NCI-H146 treated with DMSO at 0.1 percent for 48 hours (cell line): ENCODE results near the gene EPHA10.
"Not testable (repeated sequence)": the region's sequence is repeated elsewhere in the genome, so short reads cannot be mapped to it uniquely, and the experiment has no call there.

Source experiments
- DNase-seq: peaks from one replicate; lab custom pipeline; 2025; ENCODE audit not compliant: unreplicated experiment; lab: John Stamatoyannopoulos, UW

The EPHA10 gene

GRCh38 chr1:37771440-37771839, 6.5 kb upstream of the EPHA10 start:
- not testable (repeated sequence) for DNase-seq

GRCh38 chr1:37767488-37767887, 2.6 kb upstream of the EPHA10 start:
- DNase-seq, result no peak

DNA sequence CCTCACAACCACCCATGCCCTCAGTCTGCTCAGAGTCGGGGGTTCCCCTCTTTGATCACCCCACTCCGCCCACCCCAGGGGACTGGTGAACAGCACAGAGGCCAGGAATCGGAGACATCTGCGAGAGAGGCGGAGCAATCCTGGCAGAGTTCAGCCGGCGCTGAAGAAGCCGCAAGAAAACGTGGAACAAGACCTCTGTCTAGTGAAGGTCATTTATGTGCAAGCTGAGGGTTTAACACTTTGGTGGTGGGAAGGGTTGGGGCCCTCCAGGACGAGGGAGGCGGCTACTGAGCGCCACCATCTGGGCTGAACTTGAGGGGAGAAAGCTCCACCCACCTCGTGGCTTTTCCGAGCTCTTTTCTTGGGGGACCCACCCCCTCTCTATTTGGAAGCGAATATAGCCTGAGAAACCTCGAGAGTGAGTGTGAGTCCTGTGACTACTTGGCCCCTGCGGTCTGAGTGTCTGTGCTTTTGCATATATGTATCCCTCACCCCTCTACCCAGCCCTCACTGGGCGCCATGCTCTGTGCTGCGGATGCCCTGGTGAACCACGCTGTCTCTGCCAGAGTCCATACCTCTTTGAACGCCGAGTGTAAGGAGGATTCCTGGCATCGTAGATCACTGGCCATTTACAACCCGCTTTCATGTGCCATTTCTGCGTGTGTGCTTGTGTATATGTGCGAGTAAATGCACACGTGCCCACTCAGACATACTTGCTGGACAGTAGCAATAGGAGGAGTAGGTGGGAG, 1.2 kb upstream of the EPHA10 start:
- no peak for DNase-seq

DNA sequence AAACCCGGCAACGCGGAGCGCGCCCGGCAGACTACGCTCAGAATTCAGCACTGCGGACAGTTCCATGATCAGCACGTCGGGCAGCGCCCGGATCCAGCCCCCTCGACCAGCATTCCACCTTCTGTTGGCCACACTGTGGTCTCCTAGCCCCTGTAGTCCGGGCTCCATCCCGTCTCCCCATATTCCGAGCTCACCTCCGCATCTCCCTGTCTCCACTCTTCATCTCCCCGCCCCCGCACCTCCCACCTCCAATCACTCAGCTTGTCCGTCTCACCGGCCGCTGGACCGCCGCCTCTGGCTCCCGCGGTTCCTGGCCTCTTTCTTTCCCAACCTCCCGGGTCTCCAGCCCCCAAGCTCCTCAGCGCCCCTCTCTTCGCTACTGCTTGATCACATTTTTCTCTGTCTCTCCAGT, 500 bp downstream of the EPHA10 start:
- DNase-seq, result peak; percentile 2

- DNase-seq, result no peak
Observed at GRCh38 chr1:37763791-37764413, 1.0 kb downstream of the EPHA10 start.

GRCh38 chr1:37762516-37762915, 2.4 kb downstream of the EPHA10 start:
- no peak for DNase-seq

DNA sequence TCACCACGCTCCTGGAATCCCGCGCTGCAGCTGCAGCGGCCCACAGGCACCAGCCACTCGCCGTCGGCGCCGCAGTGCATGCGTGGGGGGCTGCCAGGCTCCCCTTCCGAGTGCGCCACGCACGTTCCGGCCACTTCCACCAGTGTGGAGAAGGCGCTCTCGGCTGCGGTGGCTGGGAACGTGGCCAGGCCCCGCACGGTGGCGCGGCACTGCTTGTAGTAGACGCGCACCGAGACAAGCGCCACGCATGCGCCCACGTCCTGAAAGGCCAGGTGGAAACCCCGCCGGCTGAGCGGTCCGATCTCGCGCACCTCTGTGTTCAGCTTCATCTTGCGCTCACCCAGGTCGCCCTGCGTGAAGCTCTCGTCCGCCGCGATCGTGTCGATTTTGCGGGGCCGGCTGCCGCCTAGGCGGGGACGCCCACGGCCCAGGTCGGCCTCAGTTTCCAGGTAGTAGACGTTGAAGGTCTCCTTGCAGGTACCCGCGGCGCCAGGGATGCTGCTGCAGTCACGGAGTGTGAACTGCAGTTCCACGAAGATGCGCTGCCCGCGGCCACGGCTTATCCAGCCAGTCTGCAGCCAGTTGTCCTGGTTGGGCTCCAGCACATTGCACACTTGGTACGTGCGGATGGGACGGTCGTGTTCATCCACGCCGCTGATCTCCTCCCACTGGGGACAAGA, 3.4 kb downstream of the EPHA10 start:
- DNase-seq, result no peak

DNA sequence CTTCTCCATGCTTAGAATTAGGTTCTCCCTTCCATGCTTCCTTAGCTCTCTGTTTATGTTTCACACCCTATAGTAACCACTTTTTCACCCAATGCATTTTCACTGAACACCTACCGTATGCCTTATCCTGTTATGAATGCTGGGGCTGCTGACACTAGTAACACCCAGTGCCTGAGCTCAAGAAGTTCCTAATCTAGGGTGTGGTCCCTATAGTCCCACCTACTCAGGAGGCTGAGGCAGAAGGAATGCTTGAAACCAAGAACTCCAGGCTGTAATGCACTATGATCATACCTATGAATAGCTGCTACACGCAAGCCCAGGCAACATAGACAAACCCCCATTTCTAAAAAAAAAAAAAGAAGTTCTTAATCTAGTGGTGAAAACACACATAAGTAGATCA, 5.5 kb downstream of the EPHA10 start:
- DNase-seq, result no peak

GRCh38 chr1:37755951-37756560, 8.9 kb downstream of the EPHA10 start:
- DNase-seq, result no peak

- no peak for DNase-seq
Observed at GRCh38 chr1:37755290-37755689, 9.6 kb downstream of the EPHA10 start.

- no peak for DNase-seq
Observed at GRCh38 chr1:37753473-37754321, 11.2 kb downstream of the EPHA10 start.

DNA sequence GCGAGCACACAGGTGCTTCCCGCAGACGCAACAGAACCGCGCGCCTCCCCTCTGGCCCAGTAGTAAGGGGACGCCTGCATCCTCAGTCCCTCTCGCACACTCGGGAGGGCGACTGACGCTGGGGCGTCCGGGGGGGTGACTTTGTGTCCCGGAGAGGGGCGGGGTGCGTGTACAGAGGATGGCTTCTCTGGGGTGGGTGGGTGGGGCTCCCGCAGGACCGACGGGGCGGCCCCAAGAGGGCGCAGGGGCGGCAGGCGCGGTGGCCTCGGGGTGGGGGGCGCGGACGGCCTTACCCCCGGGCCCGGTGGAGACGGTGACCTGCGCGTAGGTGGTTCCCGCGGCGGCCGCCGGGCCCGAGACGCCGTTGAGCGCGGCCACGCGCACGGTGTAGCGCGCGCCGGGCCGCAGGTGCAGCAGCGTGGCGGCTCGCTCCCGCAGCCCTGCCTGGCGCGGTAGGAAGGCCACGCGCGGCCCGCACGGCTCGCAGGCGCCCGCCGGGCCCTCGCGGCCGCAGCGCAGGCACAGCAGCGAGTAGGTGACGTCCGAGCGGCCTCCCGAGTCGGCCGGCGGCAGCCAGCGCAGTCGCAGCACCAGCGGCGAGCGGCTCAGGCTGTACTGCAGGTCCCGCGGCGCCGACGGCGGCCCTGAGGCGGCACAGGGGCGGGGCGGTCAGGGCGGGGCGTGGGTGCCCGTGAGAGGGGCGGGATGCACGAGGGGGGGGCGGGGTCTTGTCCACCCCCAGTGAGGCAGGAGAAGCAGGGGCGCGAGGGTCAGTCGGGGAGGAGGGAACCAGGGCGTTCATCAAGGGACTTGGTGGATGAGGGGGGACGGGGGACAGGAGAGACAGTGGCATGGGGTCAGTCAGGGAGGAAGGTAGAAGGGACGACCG, 12.1 kb downstream of the EPHA10 start:
- DNase-seq, result no peak

DNA sequence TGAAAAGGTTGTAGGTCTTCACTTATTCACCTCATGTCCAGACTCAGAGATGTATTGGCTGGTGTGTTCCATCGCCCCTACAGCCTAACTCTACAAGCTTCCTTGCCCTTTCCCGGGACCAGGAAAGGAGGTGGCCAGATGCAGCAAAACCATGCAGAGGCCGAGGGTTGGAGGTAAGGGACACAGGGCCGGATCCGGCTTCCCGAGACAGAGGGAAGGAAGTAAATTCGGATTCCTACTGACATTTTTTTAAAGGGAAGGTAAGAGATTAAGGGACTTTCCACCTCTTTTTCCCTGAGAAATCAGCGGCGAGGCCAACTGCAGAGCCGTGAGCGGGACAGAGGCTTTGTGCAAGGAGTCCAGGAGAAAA, 12.7 kb downstream of the EPHA10 start:
- peak; percentile 1 for DNase-seq

DNA sequence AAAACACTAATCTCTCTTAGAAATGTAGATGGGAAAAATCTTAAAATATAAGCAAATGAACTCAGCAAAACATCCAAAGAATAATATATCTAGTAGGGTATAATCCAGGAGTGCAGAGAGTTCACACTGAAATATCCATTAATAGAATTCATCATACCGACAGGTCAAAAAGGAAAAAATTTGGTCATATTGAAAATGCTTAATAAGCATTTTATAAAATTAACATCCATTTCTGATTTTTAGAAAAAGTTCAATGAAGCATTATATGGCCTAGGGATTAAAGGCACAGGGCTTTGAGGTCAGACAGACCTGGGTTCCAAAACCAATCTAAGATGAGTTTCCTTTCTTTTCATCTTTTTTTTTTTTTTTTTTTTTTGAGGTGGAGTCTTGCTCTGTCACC, 16.4 kb downstream of the EPHA10 start:
- no peak for DNase-seq

DNA sequence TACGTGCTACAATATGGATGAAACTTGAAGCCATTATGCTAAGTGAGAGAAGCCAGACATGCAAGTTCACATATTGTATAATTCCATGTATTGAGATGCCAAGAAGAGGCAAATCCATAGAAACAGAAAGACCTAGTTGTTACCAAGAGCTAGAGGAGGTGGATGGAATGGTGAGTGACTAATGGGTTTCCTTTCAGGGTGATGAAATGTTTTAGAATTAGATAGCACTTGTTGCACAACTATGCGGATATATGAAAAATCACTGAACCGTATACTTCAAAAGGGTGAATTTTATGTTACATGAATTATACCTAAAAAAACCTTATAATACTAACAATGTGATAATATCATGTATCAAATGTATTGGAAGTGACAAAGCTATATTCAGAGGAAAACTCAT, 18.1 kb downstream of the EPHA10 start:
- DNase-seq, result no peak

GRCh38 chr1:37741662-37742061, 23.3 kb downstream of the EPHA10 start:
- no peak for DNase-seq

DNA sequence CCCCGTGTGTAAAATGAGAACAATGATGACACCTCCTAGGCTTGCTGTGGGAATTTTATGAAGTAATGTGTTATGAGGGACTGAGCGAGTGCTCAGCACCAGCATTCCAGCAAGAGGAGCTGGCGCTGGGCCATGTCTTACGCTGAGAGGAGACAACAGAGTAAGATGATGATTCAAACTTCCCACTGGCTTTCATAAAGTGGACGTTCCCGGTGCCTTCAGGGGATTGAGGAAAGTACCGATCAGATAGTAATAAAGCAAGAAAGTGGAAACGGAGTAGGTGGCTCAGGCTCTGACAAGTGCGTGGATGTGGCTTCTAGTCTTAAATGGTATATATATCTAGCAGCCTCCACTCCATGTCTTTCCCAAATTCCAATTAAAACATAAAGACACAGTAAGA, 23.8 kb downstream of the EPHA10 start:
- no peak for DNase-seq

GRCh38 chr1:37739222-37739621, 25.7 kb downstream of the EPHA10 start:
- DNase-seq, result no peak

GRCh38 chr1:37738619-37739018, 26.3 kb downstream of the EPHA10 start:
- not testable (repeated sequence) for DNase-seq

GRCh38 chr1:37737975-37738374, 26.9 kb downstream of the EPHA10 start:
- DNase-seq, result not testable (repeated sequence)
